Endodermal cell (in vitro differentiated cells): ENCODE measurements around the gene PPIE. TPM values are rescaled to one million over a fixed set of nuclear protein-coding genes. Genes with fewer than 3 reads are reported as not detected.

Experiments used
- DNase-seq: peaks from one replicate; pipeline ENCODE4 v3.0.0-alpha.2; 2017
- H3K27ac ChIP-seq: 2 replicates; pipeline ENCODE4 v1.5.1; 2013; ENCODE audit warnings: mild to moderate bottlenecking, low read depth, low read length, moderate library complexity
- H3K27me3 ChIP-seq: 2 replicates; pipeline ENCODE4 v1.6.1; 2013; ENCODE audit warnings: mild to moderate bottlenecking, low read length, moderate library complexity; ENCODE audit not compliant: insufficient read depth, control insufficient read depth, poor library complexity, severe bottlenecking
- H3K36me3 ChIP-seq: 2 replicates; pipeline ENCODE4 v1.7.0; 2013; ENCODE audit warnings: mild to moderate bottlenecking, low read length, moderate library complexity; ENCODE audit not compliant: control insufficient read depth, insufficient read depth
- H3K4me1 ChIP-seq: one replicate; pipeline ENCODE4 v1.7.0; 2013; ENCODE audit warnings: low read length; ENCODE audit not compliant: control insufficient read depth, insufficient read depth
- H3K4me3 ChIP-seq: 2 replicates; pipeline ENCODE4 v1.5.1; 2013; ENCODE audit warnings: mild to moderate bottlenecking, low read length, moderate library complexity
- H3K9ac ChIP-seq: 2 replicates; pipeline ENCODE4 v1.6.1; 2013; ENCODE audit warnings: mild to moderate bottlenecking, low read length, moderate library complexity; ENCODE audit not compliant: poor library complexity, severe bottlenecking; ENCODE audit errors: extremely low read depth
- H3K9me3 ChIP-seq: 2 replicates; pipeline ENCODE4 v1.6.1; 2013; ENCODE audit warnings: mild to moderate bottlenecking, low read length, moderate library complexity; ENCODE audit not compliant: control insufficient read depth
- H3K27ac Mint-ChIP-seq: 2 replicates; pipeline ENCODE4 v1.8.0; 2020; ENCODE audit warnings: mixed read lengths
- H3K27me3 Mint-ChIP-seq: 2 replicates; pipeline ENCODE4 v1.8.0; 2021; ENCODE audit warnings: mild to moderate bottlenecking, mixed read lengths; ENCODE audit not compliant: insufficient read depth
- H3K36me3 Mint-ChIP-seq: 2 replicates; pipeline ENCODE4 v1.8.0; 2020; ENCODE audit warnings: low read depth, mixed read lengths
- H3K4me1 Mint-ChIP-seq: 2 replicates; pipeline ENCODE4 v1.8.0; 2020; ENCODE audit warnings: mixed read lengths
- H3K4me3 Mint-ChIP-seq: 2 replicates; pipeline ENCODE4 v1.8.0; 2020; ENCODE audit warnings: mild to moderate bottlenecking, moderate library complexity, mixed read lengths
- H3K9me3 Mint-ChIP-seq: 2 replicates; pipeline ENCODE4 v1.8.0; 2020; ENCODE audit warnings: mild to moderate bottlenecking, mixed read lengths
- CTCF ChIP-seq: fragments of 200-600 bp; sonication (generic); conservative IDR thresholded peaks from 2 replicates; pipeline ENCODE4 v1.5.0; 2021; ENCODE audit warnings: antibody characterized with exemption, mild to moderate bottlenecking
- WGBS, 2 experiments: methylation state at CpG; one replicate each; pipeline versions ENCODE4 v1.1.5 to v1.1.7; 2013; ENCODE audit warnings: missing lambda C conversion rate in 2 of 2, mixed read lengths in 1 of 2; ENCODE audit not compliant: insufficient coverage in 1 of 2, insufficient read length in 1 of 2; 5-methylcytosine and 5-hydroxymethylcytosine counted together
- total RNA-seq, 2 donors: library from RNA; stranded (reverse); fragmentation: NEBNext Ultra II Directional in 1 of 2; extraction: Animal tissue kit (Norgen Biotek cat#: 25700) in 1 of 2; gene quantifications; 2 replicates in 1 of 2; 3 replicates in 1 of 2; pipeline ENCODE4 v1.2.1, GENCODE V29; 2021

Gene PPIE
- total RNA-seq, 2 donors from 2014 or later: 39.5 to 59.4 TPM

GRCh38 chr1:39713557-39713956, 25.1 kb upstream of the PPIE start:
- Mint-ChIP-seq H3K27ac (no peak overlapping the region), H3K9me3 (no peaks in the 10 kb centered on the region), H3K4me1 (peaks cover 13% of the 10 kb centered on the region), H3K4me3 (no peak overlapping the region), H3K36me3 (no peaks in the 10 kb centered on the region), H3K27me3 (peaks cover 98% of the 10 kb centered on the region)
- WGBS, 2 experiments: 81 to 87% methylated on average over 4 to 5 of the region's 5 CpGs
- no peak overlapping the region for H3K27ac ChIP-seq
- no peak for DNase-seq
- peaks cover 100% of the 10 kb centered on the region for H3K27me3 ChIP-seq
- H3K9ac ChIP-seq: no peak overlapping the region
- no peaks in the 10 kb centered on the region for H3K9me3 ChIP-seq
- H3K4me1 ChIP-seq: no peaks in the 10 kb centered on the region
- H3K36me3 ChIP-seq: no peaks in the 10 kb centered on the region
- no peak overlapping the region for H3K4me3 ChIP-seq
- TF ChIP-seq CTCF: no peak

- Mint-ChIP-seq H3K9me3 (no peaks in the 10 kb centered on the region), H3K4me1 (no peaks in the 10 kb centered on the region), H3K27ac (no peak overlapping the region), H3K27me3 (peaks cover 96% of the 10 kb centered on the region), H3K4me3 (no peak overlapping the region), H3K36me3 (no peaks in the 10 kb centered on the region)
- H3K27ac ChIP-seq: no peak overlapping the region
- WGBS, 2 experiments: 39 to 73% methylated on average over 2 to 6 of the region's 6 CpGs
- no peaks in the 10 kb centered on the region for H3K36me3 ChIP-seq
- no peak overlapping the region for H3K9ac ChIP-seq
- H3K4me3 ChIP-seq: no peak overlapping the region
- H3K4me1 ChIP-seq: no peaks in the 10 kb centered on the region
- peak; percentile 44 for TF ChIP-seq CTCF
- no peaks in the 10 kb centered on the region for H3K9me3 ChIP-seq
- peaks cover 95% of the 10 kb centered on the region for H3K27me3 ChIP-seq
- no peak for DNase-seq
Measured at GRCh38 chr1:39717809-39718208, 20.9 kb upstream of the PPIE start.

- H3K27me3 Mint-ChIP-seq: peaks cover 93% of the 10 kb centered on the region
- peaks cover 94% of the 10 kb centered on the region for H3K27me3 ChIP-seq
- no peak for DNase-seq
Measured at GRCh38 chr1:39720094-39720999, 18.3 kb upstream of the PPIE start.

More at GRCh38 chr1:39720094-39720999, 18.3 kb upstream of the PPIE start:
- H3K9ac ChIP-seq: no peak overlapping the region
- WGBS, 2 experiments: 46 to 53% methylated on average over 5 to 7 of the region's 7 CpGs
- H3K27ac ChIP-seq: no peak overlapping the region
- H3K36me3 Mint-ChIP-seq: no peaks in the 10 kb centered on the region
- H3K9me3 Mint-ChIP-seq: no peaks in the 10 kb centered on the region
- H3K4me3 Mint-ChIP-seq: no peak overlapping the region
- H3K4me1 ChIP-seq: no peaks in the 10 kb centered on the region
- no peaks in the 10 kb centered on the region for H3K9me3 ChIP-seq
- H3K4me1 Mint-ChIP-seq: no peaks in the 10 kb centered on the region
- no peak overlapping the region for H3K27ac Mint-ChIP-seq
- H3K36me3 ChIP-seq: no peaks in the 10 kb centered on the region
- peak; percentile 90 for TF ChIP-seq CTCF
- no peak overlapping the region for H3K4me3 ChIP-seq
